Endometrial microvascular endothelial cells (primary cell): ENCODE data around the gene NEK11. TPM values are rescaled to one million over a fixed set of nuclear protein-coding genes. Genes with fewer than 3 reads are reported as not detected.
"Not testable (repeated sequence)": the region's sequence is repeated elsewhere in the genome, so short reads cannot be mapped to it uniquely, and the experiment has no call there.

Source experiments
- in situ Hi-C: cut with HindIII; loops from 2 replicates; pipeline ENCODE4 v1.10.0; 2017; ENCODE audit warnings: low sequenced_read_pairs, low pct_unique_long_range_greater_than_20kb; ENCODE audit errors: inconsistent ontology term
- total RNA-seq: library from RNA; depleted of rRNA; stranded (reverse); fragments of >200 nt; gene quantifications from one replicate; pipeline ENCODE4 v1.2.3, GENCODE V29; 2015; ENCODE audit errors: inconsistent ontology term

The NEK11 gene
- total RNA-seq, 1 donor from 2014 or later: 5.1 TPM

DNA sequence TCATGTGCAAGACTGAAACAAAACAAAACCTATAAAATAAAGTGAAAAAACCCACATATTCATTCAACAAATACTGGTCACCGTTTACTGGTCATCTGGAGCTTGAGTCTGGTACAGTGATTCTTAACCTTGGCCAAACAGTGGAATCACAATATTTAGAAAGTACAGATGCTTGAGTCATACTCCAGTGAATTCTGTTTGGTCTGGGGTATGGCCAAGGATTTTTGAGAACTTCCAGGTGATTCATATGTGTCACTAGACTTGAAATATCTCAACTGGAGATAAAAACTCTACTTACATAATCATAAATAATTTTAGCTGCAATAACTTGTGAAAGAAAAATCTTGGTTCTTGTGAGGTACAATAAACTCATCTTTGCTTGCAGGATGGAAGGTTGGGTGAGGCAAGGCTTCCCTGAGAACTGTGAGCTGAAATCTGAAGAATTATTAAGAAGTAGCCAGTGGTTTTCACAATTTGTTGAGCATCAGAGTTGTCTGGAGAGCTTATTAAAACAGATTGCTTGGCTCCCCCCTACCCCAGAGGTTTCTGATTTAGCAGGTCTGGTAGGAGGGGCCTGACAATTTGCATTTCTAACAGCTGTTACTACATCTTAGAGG is 9.6 kb downstream of the NEK11 start:
- in situ Hi-C loops: no loop called here

DNA sequence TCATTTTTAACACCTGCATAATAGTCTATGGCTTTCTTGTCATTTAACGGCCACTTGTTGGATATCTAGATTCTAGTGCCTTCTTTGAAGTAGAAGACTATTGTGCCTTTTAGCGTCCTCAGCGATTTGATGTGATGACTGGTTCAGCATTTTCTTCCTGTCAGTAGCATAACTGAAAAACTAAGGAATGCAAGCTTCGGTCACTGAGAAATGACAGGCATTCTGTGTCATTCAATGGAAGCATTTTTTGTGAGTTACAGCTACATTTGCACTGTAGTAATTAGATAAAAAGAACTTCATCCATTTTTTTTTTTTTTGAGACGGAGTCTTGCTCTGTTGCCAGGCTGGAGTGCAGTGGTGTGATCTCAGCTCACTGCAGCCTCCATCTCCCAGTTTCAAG is 10.3 kb downstream of the NEK11 start:
- in situ Hi-C loops: no loop called here

DNA sequence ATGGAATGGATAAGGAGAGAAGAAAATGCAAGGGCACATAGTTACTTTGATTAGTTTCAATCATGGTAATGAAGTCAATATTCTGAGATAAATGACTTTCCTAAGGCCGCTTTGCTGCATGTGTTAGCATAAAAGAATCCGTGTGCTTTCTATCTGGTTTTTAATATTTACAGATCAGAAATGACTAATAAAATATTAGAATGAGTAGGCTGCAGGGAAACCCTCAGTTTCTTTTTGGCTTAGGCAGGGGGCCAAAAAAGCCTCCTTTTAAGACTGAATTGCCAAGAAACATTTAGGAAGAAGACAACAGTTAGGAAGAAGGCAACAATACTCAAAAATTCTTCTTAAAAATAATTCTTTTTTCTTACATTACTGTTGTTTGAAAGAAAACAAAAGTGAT is 11.6 kb downstream of the NEK11 start:
- in situ Hi-C loops: no loop called here

DNA sequence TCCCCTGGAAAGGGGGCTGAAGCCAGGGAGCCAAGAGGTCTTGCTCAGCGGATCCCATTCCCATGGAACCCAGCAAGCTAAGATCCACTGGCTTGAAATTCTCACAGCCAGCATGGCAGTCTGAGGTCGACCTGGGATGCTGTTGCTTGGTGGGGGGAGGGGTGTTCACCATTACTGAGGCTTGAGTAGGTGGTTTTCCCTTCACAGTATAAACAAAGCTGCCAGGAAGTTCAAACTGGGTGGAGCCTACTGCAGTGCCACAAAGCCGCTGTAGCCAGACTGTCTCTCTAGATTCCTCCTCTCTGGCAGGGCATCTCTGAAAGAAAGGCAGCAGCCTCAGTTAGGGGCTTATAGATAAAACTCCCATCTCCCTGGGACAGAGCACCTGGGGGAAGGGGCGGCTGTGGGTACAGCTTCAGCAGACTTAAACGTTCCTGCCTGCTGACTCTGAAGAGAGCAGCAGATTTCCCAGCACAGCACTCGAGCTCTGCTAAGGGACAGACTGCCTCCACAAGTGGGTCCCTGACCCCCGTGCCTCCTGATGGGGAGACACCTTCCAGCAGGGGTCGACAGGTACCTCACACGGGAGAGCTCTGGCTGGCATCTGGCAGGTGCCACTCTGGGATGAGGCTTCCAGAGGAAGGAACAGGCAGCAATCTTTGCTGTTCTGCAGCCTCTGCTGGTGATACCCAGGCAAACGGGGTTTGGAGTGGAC is 15.8 kb downstream of the NEK11 start:
- in situ Hi-C loops: not testable (repeated sequence)

DNA sequence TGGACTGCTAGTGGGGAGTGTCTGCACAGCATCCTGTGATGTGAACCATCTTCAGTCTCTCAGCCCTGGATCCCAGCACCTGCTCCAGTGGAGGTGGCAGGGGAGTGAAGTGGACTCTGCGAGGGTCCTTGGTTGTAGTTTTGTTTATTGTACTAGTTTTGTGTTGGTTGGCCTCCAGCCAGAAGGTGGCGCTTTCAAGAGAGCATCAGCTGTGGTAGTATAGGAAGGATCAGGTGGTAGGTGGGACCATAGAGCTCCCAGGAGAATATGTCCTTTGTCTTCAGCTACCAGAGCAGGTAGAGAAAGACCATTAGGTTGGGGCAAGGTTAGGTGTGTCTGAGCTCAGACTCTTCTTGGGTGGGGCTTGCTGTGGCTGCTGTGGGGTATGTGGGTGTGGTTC is 20.9 kb downstream of the NEK11 start:
- in situ Hi-C loops: no loop called here

DNA sequence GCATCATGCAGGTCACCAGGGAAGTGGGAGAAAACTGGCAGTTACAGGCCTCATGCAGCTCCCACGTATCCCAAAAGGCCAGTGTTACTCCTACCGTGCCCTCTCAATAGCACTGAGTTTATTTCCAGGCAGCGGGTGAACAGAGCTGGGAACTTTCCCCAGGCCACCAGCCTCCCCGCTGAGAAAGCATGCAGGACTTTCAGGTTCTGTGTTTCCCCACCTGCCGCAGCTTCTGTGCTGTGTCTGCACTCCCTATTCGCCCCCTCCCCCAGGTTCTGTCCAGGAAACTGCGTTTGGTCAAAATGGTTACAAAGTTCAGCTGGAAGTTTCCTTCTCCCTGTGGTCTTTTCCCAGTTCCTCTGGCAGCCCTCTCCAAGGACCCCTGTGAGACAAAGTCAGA is 21.4 kb downstream of the NEK11 start:
- in situ Hi-C loops: no loop called here

DNA sequence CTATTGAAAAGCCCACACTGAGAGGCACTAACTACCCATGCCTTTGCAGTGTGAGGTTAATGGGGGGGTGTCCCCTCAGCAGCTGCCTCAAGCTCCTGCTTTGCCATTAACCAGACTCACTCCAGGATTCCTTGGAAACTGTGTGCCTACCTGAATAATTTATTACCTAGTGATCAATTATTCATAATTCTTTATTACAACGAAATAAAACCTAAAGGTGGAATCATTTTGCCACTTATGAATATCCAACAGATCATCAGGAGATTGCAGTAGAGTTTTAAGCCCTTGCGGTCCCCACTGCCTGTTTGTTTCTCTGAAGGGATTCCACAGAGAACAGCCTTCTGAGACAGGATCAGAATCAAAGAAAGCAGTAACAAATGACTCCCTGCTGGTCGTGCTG is 23.3 kb downstream of the NEK11 start:
- in situ Hi-C loops: no loop called here

DNA sequence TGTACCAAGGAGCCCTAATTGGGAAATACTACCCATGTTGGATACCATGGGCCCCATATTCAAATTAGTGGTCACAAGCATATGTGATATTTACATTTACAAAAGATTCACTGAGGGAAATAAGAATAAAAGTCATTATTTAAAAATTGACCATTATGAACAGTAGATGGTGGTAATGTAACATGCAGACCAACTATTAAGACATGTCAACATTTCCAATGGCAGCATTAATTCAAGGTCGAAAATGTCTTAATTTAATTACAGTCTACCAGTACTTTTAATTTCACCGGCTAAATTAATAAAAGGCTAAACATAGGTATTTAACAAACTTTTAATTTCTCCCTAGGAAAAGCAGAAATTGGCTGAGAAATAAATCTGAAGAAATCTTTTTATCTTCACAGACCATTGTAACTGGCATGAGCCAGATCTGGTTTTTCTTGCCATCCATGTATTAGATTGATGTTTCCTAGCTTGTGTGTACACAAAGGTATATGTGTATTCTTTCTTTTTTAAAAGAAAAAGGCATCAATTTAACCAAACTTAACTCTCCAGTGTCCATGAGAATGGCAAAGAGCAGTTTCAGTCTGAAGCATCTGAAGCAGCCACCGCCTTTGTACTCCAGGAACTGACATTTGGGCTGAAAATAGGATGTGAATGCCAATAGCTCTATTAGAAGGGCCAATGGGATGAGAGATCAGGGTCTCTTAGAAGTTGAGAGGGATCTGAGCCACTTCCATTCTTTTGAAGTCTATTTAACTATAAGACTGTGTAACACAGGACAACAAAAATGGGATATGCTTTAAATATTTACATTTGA is 26.6 kb downstream of the NEK11 start:
- in situ Hi-C loops: no loop called here

DNA sequence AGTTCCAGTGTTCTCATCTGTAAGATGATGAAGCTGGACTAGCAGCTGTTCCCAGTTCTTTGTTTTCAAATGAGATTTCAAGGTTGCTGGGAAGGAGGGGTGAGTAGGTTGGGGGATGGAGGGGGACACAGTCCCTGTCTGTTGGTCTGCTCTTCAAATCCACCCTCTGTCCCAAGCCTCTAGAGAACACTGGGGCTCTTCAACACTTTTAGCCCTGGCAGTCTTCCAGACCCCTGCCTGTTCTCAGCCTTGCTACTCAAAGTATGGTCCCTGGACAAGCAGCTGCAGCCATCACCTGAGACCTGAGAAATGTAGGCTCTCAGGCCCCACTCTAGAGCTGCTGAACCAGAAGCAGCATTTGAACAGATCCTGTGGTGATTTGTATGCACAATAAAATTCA is 41.3 kb downstream of the NEK11 start:
- in situ Hi-C loops: no loop called here

DNA sequence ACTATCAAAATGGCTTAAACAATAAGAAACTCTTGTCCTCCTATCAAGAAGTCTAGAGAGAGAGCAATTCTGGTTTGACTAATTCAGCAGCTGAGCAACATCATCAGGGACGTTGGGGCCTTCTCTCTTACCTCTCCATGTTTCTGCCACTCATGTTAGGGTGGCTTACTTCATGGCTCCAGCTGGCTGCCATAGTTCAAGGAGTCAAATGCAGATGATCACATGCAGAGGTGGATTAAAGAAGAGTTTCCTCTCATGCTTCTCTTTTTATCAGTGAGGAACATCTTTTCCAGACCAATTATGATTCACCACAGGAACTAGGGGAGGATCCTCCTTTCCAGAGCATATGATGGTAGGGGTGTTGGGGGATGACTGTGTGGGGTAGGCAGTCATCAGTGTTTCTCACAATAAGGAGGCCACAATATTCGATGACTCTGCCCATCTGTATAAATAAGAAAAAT is 45.5 kb downstream of the NEK11 start:
- in situ Hi-C loops: no loop called here

DNA sequence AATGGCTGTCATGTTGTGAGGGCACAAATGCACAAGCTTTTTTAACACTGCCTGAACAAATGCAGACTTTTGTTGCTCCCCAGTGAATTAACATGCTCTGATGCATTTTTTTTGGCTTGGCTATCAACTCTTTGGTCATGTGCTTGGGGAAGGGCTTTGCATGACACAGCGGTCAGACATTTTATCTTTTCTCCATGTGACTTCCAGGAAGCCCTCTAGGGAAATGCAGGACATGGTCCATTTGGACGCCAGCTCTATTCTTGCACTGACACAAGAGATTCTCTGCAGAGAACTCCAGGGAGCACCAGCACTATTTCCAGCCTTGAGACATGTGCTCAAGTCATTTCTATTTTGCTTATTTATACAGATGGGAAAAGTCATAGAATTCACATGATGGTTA is 46.2 kb downstream of the NEK11 start:
- in situ Hi-C loops: no loop called here

DNA sequence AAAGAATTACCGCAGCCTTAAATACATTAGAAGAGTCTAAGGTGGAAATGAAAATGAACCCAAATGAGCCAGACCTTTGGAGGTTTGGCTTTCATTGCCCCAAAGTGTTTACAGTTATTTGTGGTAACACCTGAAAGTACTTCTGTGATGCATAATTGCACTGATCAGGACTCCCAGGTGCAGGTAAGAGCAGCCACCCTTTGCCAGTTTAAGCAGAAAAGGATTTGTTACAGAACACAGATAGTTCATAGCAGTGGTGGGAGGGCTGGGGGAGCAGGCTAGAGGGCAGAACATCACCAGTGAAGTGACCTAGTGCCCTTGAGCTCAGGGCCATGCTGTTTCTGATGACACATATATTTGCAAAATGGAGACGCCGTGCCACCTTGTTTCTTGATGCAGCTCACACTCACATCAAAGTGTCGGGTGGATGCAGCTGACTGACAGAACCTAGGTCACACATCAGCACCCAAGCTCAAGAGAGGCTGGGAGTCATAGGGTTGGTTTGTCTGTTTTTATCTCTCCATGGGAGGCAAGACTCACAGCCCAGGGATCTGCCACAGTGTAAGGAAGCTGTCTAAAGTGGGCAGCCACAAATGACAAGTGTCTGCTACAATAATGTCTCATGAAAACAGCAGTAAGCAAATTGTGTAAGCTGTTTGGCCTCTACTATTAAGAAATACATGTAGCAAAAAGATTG is 49.1 kb downstream of the NEK11 start:
- in situ Hi-C loops: no loop called here

DNA sequence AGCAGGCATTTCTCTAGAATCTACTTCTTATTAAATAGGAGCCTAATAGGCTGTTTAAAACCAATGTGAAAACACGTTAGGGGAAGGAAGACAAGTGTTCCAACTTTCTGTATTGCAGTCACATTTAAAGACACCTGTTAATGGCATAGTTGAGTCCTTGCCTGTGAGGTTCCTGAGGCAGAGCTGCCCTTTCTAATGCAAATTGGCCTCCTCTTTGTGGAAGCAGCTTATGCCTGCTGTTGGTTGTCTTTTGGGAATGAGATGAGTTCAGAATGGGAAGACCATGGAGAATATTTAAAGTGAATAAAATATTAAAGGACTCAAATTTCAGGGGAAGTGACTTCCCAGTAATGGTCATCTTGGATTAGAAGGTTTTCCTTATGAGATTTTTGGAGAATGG is 51.2 kb downstream of the NEK11 start:
- in situ Hi-C loops: no loop called here

DNA sequence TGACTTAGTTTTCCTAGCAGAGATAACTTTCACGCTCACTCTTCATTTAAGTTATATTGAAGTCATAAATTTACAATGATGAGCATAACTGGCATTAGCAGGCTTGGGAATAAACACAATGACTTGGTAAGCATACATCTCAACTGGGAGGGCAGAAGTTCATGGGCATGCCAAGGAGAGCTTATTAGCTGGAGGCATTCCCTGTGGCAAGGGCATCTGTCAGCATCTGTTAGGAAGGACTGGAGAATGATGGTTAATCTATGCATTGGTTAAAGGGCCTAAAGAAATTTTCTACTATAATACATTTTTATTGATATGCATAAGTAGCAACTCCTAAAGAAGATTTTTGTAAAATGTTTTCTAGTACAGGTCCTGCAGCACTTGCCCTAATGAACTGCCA is 52.4 kb downstream of the NEK11 start:
- in situ Hi-C loops: no loop called here

DNA sequence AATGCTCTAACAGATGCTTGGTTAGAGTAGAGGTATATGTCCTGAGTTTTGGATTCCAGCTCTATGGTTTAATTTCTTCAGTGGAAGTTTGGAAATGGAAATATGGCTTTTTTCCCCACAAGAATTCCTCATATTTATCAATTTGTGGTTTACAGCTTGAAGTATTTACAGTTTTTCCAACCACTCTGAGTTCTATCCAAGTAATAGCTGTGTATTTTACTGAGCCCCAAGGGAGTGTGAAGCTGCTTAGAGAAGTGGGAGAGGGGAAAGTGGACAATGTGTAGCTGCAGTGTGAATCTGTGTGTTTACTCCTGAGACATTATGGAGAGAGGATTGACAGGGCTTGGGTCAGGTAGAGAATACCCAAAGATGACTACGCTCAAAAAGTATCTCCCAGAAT is 54.5 kb downstream of the NEK11 start:
- in situ Hi-C loops: no loop called here

DNA sequence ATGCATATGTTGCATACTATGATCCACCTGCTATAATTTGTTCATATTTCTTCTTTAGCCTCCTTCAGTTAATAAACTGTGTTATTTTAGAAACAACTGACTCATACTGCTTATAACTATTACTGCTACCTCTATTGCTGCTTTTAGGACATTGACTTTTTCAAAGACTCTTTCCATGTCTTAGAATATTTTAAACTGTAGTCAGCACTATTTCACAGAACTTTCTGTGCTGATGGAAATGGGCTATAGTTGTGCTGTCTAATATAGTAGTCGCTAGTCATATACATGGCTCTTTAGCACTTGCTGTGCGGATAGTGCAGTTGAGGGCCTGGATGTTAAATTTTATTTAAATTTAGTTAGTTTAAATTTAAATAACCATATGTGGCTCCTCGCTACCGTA is 55.6 kb downstream of the NEK11 start:
- in situ Hi-C loops: no loop called here

DNA sequence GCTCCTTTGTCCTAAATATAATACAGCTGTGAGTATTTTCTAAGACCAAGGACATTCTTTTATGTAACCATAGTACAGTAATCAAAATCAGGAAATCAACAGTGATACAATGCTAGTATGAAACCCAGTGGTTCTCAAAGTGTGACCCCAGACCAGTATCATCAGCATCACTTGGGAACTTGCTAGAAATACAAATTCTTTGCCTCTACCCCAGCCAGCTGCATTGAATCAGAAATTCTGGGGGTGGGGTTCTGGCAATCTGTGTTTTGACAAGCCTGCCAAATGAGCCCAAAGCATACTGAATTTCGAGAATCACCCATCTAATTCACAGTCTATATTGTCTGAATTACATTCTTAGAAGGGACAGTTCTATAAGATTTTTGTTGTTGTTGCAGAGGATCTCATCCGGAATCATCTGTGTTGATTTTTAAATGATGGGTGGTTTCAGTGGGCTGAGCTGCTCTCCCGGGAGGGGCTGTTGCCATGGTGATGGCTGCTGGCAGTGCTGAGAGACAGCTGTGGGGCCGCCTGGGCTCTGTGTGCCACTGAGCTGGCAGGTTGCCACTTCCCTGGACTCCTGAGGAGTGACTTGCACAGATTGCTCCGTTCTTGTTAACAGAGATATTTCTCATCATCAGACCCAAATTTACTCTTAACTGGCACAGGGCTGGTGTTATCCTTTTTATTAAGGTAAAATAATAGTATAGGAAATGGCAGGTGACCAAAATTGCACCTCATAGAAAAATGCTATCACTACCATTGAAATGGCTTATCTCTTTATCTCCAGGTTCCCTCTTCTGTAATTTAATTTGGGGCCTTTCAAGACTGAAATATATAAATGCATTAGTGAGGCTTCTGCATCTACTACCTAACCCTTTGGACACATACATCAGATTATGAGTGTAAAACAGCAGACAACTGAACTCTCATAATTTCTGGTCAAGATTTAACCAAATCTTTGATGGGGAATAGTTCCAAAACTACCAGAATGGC is 56.5 kb downstream of the NEK11 start:
- in situ Hi-C loops: no loop called here

DNA sequence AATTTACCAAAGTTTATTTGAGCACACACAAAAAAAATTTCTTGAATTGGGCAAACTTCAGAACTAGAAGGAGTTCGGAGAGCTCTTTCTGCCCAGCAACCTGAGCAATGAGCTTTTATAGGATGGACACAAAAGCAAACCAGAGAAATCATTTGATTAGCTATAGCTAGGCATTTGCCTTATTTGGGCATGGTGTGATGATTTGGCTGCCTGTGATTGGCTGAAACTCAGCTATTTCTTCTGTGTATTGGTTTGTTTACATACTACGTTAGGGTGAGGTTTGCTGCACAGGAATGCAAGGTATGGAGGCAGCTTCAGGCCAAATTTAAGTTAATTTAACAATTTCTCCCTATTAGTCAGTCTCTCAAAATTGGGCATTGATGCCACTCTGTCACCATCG is 65.1 kb downstream of the NEK11 start:
- in situ Hi-C loops: no loop called here
